Neural cell (in vitro differentiated cells): ENCODE results near the gene RELCH. TPM values are rescaled to one million over a fixed set of nuclear protein-coding genes. Genes with fewer than 3 reads are reported as not detected.

Source experiments
- H2AFZ ChIP-seq: fragments of 200-600, 300-800 bp; sonication (generic), shearing (Covaris generic); 2 replicates; pipeline ENCODE4 v1.6.0; 2014; ENCODE audit warnings: low read depth, mild to moderate bottlenecking, antibody characterized with exemption, low read length, moderate library complexity
- H3F3A ChIP-seq: fragments of 200-600 bp; shearing (Covaris generic); 2 replicates; pipeline ENCODE4 v1.6.1; 2016; ENCODE audit warnings: mild to moderate bottlenecking, moderate library complexity, mixed read lengths, antibody characterized with exemption, low read length; ENCODE audit not compliant: insufficient read depth, poor library complexity, severe bottlenecking
- H3K27ac ChIP-seq: fragments of 200-600, 300-800 bp; sonication (generic), shearing (Covaris generic); 2 replicates; pipeline ENCODE4 v1.5.1; 2014; ENCODE audit warnings: mild to moderate bottlenecking, low read length, moderate library complexity
- H3K27me3 ChIP-seq: fragments of 300-800, 200-600 bp; sonication (generic), shearing (Covaris generic); 2 replicates; pipeline ENCODE4 v1.6.0; 2014; ENCODE audit warnings: mild to moderate bottlenecking, low read depth, low read length, moderate library complexity; ENCODE audit not compliant: insufficient read depth
- H3K36me3 ChIP-seq: fragments of 300-800, 200-600 bp; sonication (generic), shearing (Covaris generic); 2 replicates; pipeline ENCODE4 v1.5.1; 2014; ENCODE audit warnings: mild to moderate bottlenecking, antibody characterized with exemption, low read length, moderate library complexity; ENCODE audit not compliant: insufficient read depth
- H3K4me2 ChIP-seq: fragments of 300-800, 200-600 bp; sonication (generic), shearing (Covaris generic); 2 replicates; pipeline ENCODE4 v1.6.0; 2014; ENCODE audit warnings: mild to moderate bottlenecking, low read length
- H3K4me3 ChIP-seq: fragments of 300-800, 200-600 bp; sonication (generic), shearing (Covaris generic); 2 replicates; pipeline ENCODE4 v1.5.1; 2014; ENCODE audit warnings: mild to moderate bottlenecking, low read length, moderate library complexity
- H3K79me2 ChIP-seq: fragments of 200-600 bp; shearing (Covaris generic); replicated peaks from 2 replicates; pipeline ENCODE4 v1.6.0; 2014; ENCODE audit warnings: mild to moderate bottlenecking, low read length, moderate library complexity; ENCODE audit not compliant: insufficient read depth
- H3K9ac ChIP-seq: fragments of 300-800, 200-600 bp; sonication (generic), shearing (Covaris generic); 2 replicates; pipeline ENCODE4 v1.6.1; 2016; ENCODE audit warnings: mild to moderate bottlenecking, low read length, mixed read lengths
- H3K9me2 ChIP-seq: fragments of 200-600 bp; shearing (Covaris generic); 2 replicates; pipeline ENCODE4 v1.6.1; 2016; ENCODE audit warnings: mild to moderate bottlenecking, low read length, mixed read lengths; ENCODE audit not compliant: insufficient read depth
- H3K9me3 ChIP-seq: fragments of 200-600, 300-800 bp; sonication (generic), shearing (Covaris generic); 2 replicates; pipeline ENCODE4 v1.6.1; 2016; ENCODE audit warnings: mild to moderate bottlenecking, mixed run types, low read length, moderate library complexity, mixed read lengths
- H4K20me1 ChIP-seq: fragments of 200-600 bp; shearing (Covaris generic); 2 replicates; pipeline ENCODE4 v1.6.1; 2016; ENCODE audit warnings: mild to moderate bottlenecking, mixed run types; ENCODE audit not compliant: insufficient read depth
- EP300 ChIP-seq: fragments of 450-650 bp; conservative IDR thresholded peaks from 2 replicates; pipeline ENCODE4 v1.6.1; 2014; ENCODE audit warnings: antibody characterized with exemption, mild to moderate bottlenecking, moderate library complexity; ENCODE audit not compliant: poor library complexity, severe bottlenecking
- EZH2 ChIP-seq: fragments of 200-600, 300-800 bp; shearing (Covaris generic), sonication (generic); IDR thresholded peaks from 2 replicates; pipeline ENCODE4 v1.6.1; 2014; ENCODE audit warnings: antibody characterized with exemption, low read length, borderline replicate concordance, mild to moderate bottlenecking; ENCODE audit not compliant: insufficient read depth, poor library complexity, severe bottlenecking
- MXI1 ChIP-seq: fragments of 450-650 bp; conservative IDR thresholded peaks from 2 replicates; pipeline ENCODE4 v1.6.1; 2014; ENCODE audit warnings: antibody characterized with exemption, mild to moderate bottlenecking; ENCODE audit not compliant: poor library complexity, severe bottlenecking
- POLR2AphosphoS5 ChIP-seq: IDR thresholded peaks from 2 replicates; pipeline ENCODE4 v1.6.1; 2012
- RAD21 ChIP-seq: fragments of 450-650 bp; conservative IDR thresholded peaks from 2 replicates; pipeline ENCODE4 v1.6.1; 2014; ENCODE audit warnings: antibody characterized with exemption, mild to moderate bottlenecking, moderate library complexity
- SMC3 ChIP-seq: fragments of 450-650 bp; conservative IDR thresholded peaks from 2 replicates; pipeline ENCODE4 v1.6.1; 2014; ENCODE audit warnings: antibody characterized with exemption, mild to moderate bottlenecking, moderate library complexity; ENCODE audit not compliant: poor library complexity
- TAF1 ChIP-seq: IDR thresholded peaks from 2 replicates; pipeline ENCODE4 v1.6.1; 2012; ENCODE audit warnings: low read depth
- polyA plus RNA-seq: library from polyadenylated mRNA; depleted of rRNA; stranded (reverse); fragments of >200 nt; gene quantifications from 2 replicates; pipeline ENCODE4 v1.2.3, GENCODE V29; 2014
- TF ChIP-seq, protein P1 (sequence below): fragments of 450-650 bp; IDR thresholded peaks from 2 replicates; pipeline ENCODE4 v1.5.1; 2014; ENCODE audit warnings: antibody characterized with exemption, mild to moderate bottlenecking, moderate library complexity; ENCODE audit not compliant: poor library complexity, severe bottlenecking
- TF ChIP-seq, protein P2 (sequence below): IDR thresholded peaks from 2 replicates; pipeline ENCODE4 v1.6.1; 2012; ENCODE audit warnings: borderline replicate concordance

RELCH gene
- polyA plus RNA-seq, 1 donor from 2014 or later, result 80.2 TPM

DNA sequence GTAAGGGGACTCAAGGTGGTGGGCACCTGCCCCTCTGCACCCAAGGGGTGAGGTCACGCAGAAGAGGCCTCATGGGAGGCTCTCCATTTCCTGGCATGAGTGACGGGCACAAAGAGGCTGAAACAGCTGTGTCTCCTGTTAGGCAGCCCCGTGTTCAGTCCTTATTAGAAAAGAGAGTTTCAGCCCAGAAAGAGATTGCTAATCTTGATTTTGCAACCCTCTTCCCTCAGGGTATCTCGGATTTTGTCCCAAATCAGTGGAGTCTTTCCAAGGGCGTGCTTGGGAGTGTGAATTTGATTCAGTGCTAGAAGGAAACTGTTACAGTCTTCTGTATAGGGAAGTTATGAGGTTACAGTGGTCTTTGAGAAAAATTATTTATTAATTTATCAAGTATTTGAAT lies 148.4 kb downstream of the RELCH start:
- no peaks in the 10 kb centered on the region for H4K20me1 ChIP-seq
- H3K4me3 ChIP-seq, result no peak overlapping the region
- no peaks in the 10 kb centered on the region for H3K79me2 ChIP-seq
- no peaks in the 10 kb centered on the region for H3F3A ChIP-seq
- no peak overlapping the region for H3K4me2 ChIP-seq
- no peaks in the 10 kb centered on the region for H3K9me2 ChIP-seq
- no peaks in the 10 kb centered on the region for H3K9me3 ChIP-seq
- H3K27ac ChIP-seq, result no peak overlapping the region
- H2AFZ ChIP-seq, result no peak overlapping the region
- H3K36me3 ChIP-seq, result no peaks in the 10 kb centered on the region
- no peaks in the 10 kb centered on the region for H3K27me3 ChIP-seq
- TF ChIP-seq, protein P1, sequence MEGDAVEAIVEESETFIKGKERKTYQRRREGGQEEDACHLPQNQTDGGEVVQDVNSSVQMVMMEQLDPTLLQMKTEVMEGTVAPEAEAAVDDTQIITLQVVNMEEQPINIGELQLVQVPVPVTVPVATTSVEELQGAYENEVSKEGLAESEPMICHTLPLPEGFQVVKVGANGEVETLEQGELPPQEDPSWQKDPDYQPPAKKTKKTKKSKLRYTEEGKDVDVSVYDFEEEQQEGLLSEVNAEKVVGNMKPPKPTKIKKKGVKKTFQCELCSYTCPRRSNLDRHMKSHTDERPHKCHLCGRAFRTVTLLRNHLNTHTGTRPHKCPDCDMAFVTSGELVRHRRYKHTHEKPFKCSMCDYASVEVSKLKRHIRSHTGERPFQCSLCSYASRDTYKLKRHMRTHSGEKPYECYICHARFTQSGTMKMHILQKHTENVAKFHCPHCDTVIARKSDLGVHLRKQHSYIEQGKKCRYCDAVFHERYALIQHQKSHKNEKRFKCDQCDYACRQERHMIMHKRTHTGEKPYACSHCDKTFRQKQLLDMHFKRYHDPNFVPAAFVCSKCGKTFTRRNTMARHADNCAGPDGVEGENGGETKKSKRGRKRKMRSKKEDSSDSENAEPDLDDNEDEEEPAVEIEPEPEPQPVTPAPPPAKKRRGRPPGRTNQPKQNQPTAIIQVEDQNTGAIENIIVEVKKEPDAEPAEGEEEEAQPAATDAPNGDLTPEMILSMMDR, result no peak
- TF ChIP-seq TAF1, result no peak
- no peak for TF ChIP-seq MXI1
- no peak for TF ChIP-seq RAD21
- TF ChIP-seq SMC3, result no peak
- TF ChIP-seq, protein P2, sequence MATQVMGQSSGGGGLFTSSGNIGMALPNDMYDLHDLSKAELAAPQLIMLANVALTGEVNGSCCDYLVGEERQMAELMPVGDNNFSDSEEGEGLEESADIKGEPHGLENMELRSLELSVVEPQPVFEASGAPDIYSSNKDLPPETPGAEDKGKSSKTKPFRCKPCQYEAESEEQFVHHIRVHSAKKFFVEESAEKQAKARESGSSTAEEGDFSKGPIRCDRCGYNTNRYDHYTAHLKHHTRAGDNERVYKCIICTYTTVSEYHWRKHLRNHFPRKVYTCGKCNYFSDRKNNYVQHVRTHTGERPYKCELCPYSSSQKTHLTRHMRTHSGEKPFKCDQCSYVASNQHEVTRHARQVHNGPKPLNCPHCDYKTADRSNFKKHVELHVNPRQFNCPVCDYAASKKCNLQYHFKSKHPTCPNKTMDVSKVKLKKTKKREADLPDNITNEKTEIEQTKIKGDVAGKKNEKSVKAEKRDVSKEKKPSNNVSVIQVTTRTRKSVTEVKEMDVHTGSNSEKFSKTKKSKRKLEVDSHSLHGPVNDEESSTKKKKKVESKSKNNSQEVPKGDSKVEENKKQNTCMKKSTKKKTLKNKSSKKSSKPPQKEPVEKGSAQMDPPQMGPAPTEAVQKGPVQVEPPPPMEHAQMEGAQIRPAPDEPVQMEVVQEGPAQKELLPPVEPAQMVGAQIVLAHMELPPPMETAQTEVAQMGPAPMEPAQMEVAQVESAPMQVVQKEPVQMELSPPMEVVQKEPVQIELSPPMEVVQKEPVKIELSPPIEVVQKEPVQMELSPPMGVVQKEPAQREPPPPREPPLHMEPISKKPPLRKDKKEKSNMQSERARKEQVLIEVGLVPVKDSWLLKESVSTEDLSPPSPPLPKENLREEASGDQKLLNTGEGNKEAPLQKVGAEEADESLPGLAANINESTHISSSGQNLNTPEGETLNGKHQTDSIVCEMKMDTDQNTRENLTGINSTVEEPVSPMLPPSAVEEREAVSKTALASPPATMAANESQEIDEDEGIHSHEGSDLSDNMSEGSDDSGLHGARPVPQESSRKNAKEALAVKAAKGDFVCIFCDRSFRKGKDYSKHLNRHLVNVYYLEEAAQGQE, result no peak
- TF ChIP-seq POLR2AphosphoS5, result no peak
- no peak for TF ChIP-seq EP300
- no peak for TF ChIP-seq EZH2
- H3K9ac ChIP-seq, result no peak overlapping the region

DNA sequence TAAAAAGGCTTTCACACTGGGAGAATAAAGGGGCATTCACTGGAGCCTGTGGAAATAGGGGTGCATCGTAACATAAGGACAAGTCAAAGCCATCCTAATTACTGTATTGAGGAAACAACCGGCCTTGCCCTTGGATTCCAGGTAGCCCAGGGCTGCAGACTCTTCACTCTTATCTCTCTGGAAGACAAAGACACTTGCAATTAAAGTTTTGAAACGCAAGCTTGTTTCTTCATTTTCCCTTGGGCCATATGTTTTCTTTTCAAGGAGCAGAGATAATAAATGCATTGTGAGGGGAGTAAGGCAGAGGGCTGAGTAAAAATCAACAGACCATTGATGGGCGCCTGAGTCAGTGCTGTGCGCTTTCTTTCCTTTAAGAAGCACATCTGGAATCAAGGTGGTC lies 149.6 kb downstream of the RELCH start:
- no peak overlapping the region for H3K27ac ChIP-seq
- H4K20me1 ChIP-seq, result no peaks in the 10 kb centered on the region
- no peak for TF ChIP-seq MXI1
- TF ChIP-seq, protein P2, result no peak
- no peak for TF ChIP-seq EZH2
- no peak for TF ChIP-seq EP300
- TF ChIP-seq TAF1, result no peak
- TF ChIP-seq, protein P1, result no peak
- no peak for TF ChIP-seq SMC3
- no peak for TF ChIP-seq POLR2AphosphoS5
- TF ChIP-seq RAD21, result no peak
- H3K9me3 ChIP-seq, result no peaks in the 10 kb centered on the region
- no peaks in the 10 kb centered on the region for H3K79me2 ChIP-seq
- no peak overlapping the region for H3K9ac ChIP-seq
- no peaks in the 10 kb centered on the region for H3K36me3 ChIP-seq
- H3K4me3 ChIP-seq, result no peak overlapping the region
- H3K9me2 ChIP-seq, result no peaks in the 10 kb centered on the region
- no peaks in the 10 kb centered on the region for H3F3A ChIP-seq
- no peaks in the 10 kb centered on the region for H3K27me3 ChIP-seq
- H2AFZ ChIP-seq, result no peak overlapping the region
- H3K4me2 ChIP-seq, result no peak overlapping the region
